Fibroblast of gingiva (primary cell): Measurements from ENCODE around the gene WDR36.
A peak's percentile ranks its signal among the peaks of the same experiment; 100 is the strongest.
"Not testable (repeated sequence)": the region's sequence is repeated elsewhere in the genome, so short reads cannot be mapped to it uniquely, and the experiment has no call there.

ENCODE experiments used
- DNase-seq: peaks from one replicate; pipeline ENCODE4 v3.0.0-alpha.2; 2011; ENCODE audit warnings: low read depth

Gene WDR36

GRCh38 chr5:111135946-111136345, 43.8 kb downstream of the WDR36 start:
- DNase-seq = peak; percentile 70

- DNase-seq = no peak
These were observed 45.9 kb downstream of the WDR36 start for GRCh38 chr5:111138096-111138495.

GRCh38 chr5:111141471-111141870, 49.3 kb downstream of the WDR36 start:
- DNase-seq = not testable (repeated sequence)

GRCh38 chr5:111142932-111143331, 50.8 kb downstream of the WDR36 start:
- peak; percentile 9 for DNase-seq

GRCh38 chr5:111143910-111144309, 51.8 kb downstream of the WDR36 start:
- DNase-seq = peak; percentile 96

- peak; percentile 45 for DNase-seq
These were observed 52.3 kb downstream of the WDR36 start for GRCh38 chr5:111144352-111144930.

- no peak for DNase-seq
These were observed 53.9 kb downstream of the WDR36 start for GRCh38 chr5:111146053-111146452.

GRCh38 chr5:111147502-111147901, 55.4 kb downstream of the WDR36 start:
- no peak for DNase-seq

- DNase-seq = no peak
These were observed 59.9 kb downstream of the WDR36 start for GRCh38 chr5:111151998-111152397.

- DNase-seq = no peak
These were observed 61.3 kb downstream of the WDR36 start for GRCh38 chr5:111153483-111153882.

- DNase-seq = no peak
These were observed 61.8 kb downstream of the WDR36 start for GRCh38 chr5:111153945-111154344.

GRCh38 chr5:111158105-111158744, 66.1 kb downstream of the WDR36 start:
- DNase-seq = peak; percentile 68

GRCh38 chr5:111159845-111160244, 67.7 kb downstream of the WDR36 start:
- DNase-seq = no peak

GRCh38 chr5:111163000-111163399, 70.9 kb downstream of the WDR36 start:
- DNase-seq = no peak

- no peak for DNase-seq
These were observed 72.9 kb downstream of the WDR36 start for GRCh38 chr5:111165058-111165457.

GRCh38 chr5:111167551-111167950, 75.4 kb downstream of the WDR36 start:
- DNase-seq = no peak

GRCh38 chr5:111168608-111169007, 76.5 kb downstream of the WDR36 start:
- DNase-seq = no peak

GRCh38 chr5:111169269-111169668, 77.1 kb downstream of the WDR36 start:
- DNase-seq = no peak

GRCh38 chr5:111170279-111170678, 78.1 kb downstream of the WDR36 start:
- DNase-seq = no peak

- no peak for DNase-seq
These were observed 80.4 kb downstream of the WDR36 start for GRCh38 chr5:111172504-111172903.

- DNase-seq = no peak
These were observed 81.3 kb downstream of the WDR36 start for GRCh38 chr5:111173476-111173875.
